SK-N-MC (cell line): ENCODE results near the gene EXD3.

Experiments
- DNase-seq: peaks from one replicate; pipeline ENCODE4 v3.0.0-alpha.2; 2011; ENCODE audit warnings: low read depth, low spot score
- H3K27ac ChIP-seq: fragments of 200-600 bp; sonication (generic); 2 replicates; pipeline ENCODE4 v1.5.1; 2016; ENCODE audit warnings: mixed run types
- H3K36me3 ChIP-seq: fragments of 200-600 bp; sonication (generic); 2 replicates; pipeline ENCODE4 v1.6.1; 2017; ENCODE audit warnings: antibody characterized with exemption, low read length, mixed read lengths; ENCODE audit not compliant: insufficient read depth
- H3K4me3 ChIP-seq: fragments of 200-600 bp; sonication (generic); 2 replicates; pipeline ENCODE4 v1.5.1; 2016
- H3K9ac ChIP-seq: fragments of 200-600 bp; sonication (generic); 2 replicates; pipeline ENCODE4 v1.8.0; 2017; ENCODE audit warnings: mixed run types, mixed read lengths; ENCODE audit not compliant: insufficient read length
- H3K9me3 ChIP-seq: fragments of 200-600 bp; sonication (generic); 2 replicates; pipeline ENCODE4 v1.6.1; 2017; ENCODE audit warnings: low read depth, mild to moderate bottlenecking, antibody characterized with exemption, low read length, moderate library complexity, mixed read lengths
- EZH2 ChIP-seq: fragments of 200-600 bp; sonication (generic); IDR thresholded peaks from one replicate; pipeline ENCODE4 v1.6.1; 2017; ENCODE audit warnings: antibody characterized with exemption
- FOXP2 ChIP-seq: optimal IDR thresholded peaks from 2 replicates; pipeline ENCODE3; 2011; ENCODE audit warnings: mild to moderate bottlenecking, moderate library complexity; ENCODE audit not compliant: insufficient read depth; ENCODE audit errors: extremely low read length, control extremely low read depth
- POLR2AphosphoS5 ChIP-seq: IDR thresholded peaks from 2 replicates; pipeline ENCODE4 v1.6.1; 2012; ENCODE audit warnings: mild to moderate bottlenecking, low read depth, low read length, borderline replicate concordance

EXD3 gene

DNA sequence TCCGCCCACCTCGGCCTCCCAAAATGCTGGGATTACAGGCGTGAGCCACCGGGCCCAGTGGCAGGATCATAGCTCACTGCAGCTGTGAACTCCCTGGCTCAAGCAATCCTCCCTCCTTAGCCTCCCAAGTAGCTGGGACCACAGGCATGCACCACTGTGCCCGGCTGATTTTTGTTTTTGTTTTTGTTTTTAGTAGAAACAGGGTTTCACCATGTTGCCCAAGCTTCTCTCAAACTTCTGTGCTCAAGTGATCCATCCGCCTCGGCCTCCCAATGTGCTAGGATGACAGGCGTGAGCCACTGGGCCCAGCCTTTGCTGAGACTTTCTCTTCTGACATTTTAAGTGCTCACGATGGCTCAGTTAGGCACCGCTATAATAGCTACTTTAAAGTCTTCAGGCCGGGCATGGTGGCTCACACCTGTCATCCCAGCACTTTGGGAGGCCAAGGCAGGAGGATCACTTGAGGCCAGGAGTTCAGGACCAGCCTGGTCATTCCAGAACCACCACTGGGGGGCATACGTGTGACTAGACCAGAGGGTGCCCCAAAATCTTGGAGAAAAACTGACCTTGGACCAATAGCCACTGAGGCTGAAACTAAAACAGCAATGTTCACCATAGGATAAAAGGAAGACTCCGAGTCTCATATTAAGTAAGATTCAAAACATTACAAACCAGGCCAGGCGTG, 21.3 kb upstream of the EXD3 start:
- Histone ChIP-seq H3K36me3 (no peaks in the 10 kb centered on the region), H3K4me3 (no peak overlapping the region), H3K9ac (no peak overlapping the region), H3K9me3 (no peaks in the 10 kb centered on the region), H3K27ac (no peak overlapping the region)
- no peak for TF ChIP-seq FOXP2
- no peak for TF ChIP-seq EZH2
- TF ChIP-seq POLR2AphosphoS5: no peak
- DNase-seq: no peak

DNA sequence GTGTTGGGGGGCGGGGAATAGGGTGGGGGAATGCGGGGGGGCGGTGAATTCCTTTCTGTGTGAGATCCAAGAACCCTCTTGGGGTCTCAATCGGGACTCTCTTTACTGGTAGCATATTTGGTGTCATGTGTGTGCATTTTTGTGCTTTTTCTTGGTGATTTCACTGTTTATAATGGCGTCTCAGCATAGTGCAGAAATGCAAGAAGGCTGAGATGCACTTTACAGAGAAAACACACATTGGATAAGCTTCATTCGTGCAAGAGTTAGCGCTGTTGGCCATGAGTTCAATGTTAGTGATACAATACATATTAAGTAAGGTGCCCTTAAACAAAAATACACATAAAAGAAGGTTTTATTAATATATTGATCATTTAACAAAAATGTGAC, 19.0 kb upstream of the EXD3 start:
- no peak for DNase-seq
- H3K9ac ChIP-seq: no peak overlapping the region
- TF ChIP-seq EZH2: no peak
- TF ChIP-seq POLR2AphosphoS5: no peak
- no peak for TF ChIP-seq FOXP2
- no peak overlapping the region for H3K27ac ChIP-seq
- no peaks in the 10 kb centered on the region for H3K36me3 ChIP-seq
- H3K4me3 ChIP-seq: peak overlapping the region; percentile 78
- no peaks in the 10 kb centered on the region for H3K9me3 ChIP-seq

DNA sequence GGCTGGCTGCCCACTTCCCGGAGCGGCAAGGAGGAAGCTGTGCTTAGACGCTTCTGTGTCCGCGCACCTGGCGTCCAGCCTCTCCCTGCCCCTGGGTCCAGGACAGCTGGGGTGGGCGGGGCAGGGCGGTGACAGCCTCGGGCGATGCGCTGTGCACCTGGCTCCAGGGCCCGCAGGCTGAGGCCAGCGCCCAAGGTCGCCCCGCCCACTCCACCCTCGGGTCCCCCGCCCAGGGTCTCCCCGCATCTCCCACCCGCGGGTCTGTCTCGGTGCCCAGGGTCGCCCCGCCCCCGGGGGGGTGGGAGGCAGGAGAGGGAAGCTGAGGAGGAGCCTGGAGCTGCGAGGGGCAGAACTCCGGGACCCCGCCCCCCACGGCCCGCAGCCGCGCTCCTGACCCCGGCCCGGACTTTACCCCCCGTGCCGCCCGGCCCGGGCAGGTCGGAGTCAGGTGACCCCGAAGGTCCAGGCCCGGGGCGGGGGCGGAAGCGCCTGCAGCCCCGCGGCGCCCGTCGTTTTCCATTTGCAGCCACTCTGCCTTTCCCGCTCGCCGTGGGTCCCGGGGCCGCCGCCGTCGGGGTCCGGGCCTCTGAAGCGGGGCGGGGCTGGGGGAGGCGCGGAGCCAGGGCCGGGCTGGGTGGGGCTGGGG, 18.4 kb upstream of the EXD3 start, which contains the start of gene ENTPD8:
TSS of gene ENTPD8 (minus strand) at position 69 of the 646 bp plus-strand sequence. CDS start 3,072 bp downstream, outside the sequence.
- Histone ChIP-seq H3K9ac (no peak within 1 kb of the TSS), H3K4me3 (peak within 1 kb of the TSS; percentile 78), H3K36me3 (no peaks in the 10 kb centered on the region), H3K9me3 (no peaks in the 10 kb centered on the region), H3K27ac (no peak within 1 kb of the TSS)
- DNase-seq: no peak
- TF ChIP-seq FOXP2 (no peak), POLR2AphosphoS5 (no peak), EZH2 (no peak)

GRCh38 chr9:137439158-137439714, 16.3 kb upstream of the EXD3 start:
- DNase-seq: no peak
- TF ChIP-seq EZH2: no peak
- TF ChIP-seq POLR2AphosphoS5: no peak
- no peak for TF ChIP-seq FOXP2

GRCh38 chr9:137438591-137439157, 15.7 kb upstream of the EXD3 start:
- H3K4me3 ChIP-seq: no peak overlapping the region
- H3K9me3 ChIP-seq: no peaks in the 10 kb centered on the region
- no peak for TF ChIP-seq EZH2
- H3K9ac ChIP-seq: no peak overlapping the region
- H3K27ac ChIP-seq: no peak overlapping the region
- H3K36me3 ChIP-seq: no peaks in the 10 kb centered on the region
- no peak for DNase-seq

More at GRCh38 chr9:137439158-137439714, 16.3 kb upstream of the EXD3 start:
- Histone ChIP-seq H3K36me3 (no peaks in the 10 kb centered on the region), H3K27ac (no peak overlapping the region), H3K4me3 (no peak overlapping the region), H3K9ac (no peak overlapping the region), H3K9me3 (no peaks in the 10 kb centered on the region)

DNA sequence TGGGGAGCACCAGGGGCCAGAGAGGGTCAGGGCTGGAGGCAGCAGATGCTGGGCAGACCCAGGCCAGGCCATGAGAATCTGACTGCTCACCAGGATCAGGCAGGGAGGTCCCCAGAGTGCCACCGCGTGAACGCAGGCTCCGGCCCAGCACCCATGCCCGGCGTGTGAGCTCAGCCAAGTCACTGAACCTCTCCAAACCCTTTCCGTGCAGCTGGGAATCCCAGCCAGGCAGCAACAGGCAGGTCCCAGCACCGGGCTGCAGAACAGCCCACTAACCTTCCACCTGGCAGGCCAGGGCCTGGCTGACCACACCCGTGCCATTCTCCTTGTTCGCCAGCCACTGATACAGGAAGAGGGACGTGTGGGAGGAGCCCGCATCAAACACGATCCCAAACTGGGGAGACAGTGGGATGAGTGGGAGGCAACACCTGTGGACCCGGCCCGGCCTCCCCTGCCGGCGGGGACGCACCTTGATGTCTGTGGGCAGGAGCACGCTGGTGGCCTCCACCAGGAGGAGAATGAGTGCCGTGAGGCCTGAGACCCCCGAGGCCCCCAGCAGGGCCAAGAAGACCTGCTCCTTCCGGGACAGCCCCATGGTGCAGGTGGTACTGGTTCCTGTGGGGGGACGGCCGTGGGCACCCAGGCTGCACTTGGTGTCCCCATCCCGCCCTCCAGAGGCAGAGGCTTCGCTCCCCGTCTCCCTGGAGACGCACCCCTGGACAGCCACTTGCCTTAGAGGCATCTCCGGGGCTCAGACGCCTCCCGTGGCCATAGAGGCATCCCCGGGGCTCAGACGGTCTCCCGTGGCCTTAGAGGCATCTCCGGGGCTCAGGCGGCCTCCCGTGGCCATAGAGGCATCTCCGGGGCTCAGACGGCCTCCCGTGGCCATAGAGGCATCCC, 15.0 kb upstream of the EXD3 start:
- no peaks in the 10 kb centered on the region for H3K9me3 ChIP-seq
- no peaks in the 10 kb centered on the region for H3K36me3 ChIP-seq
- no peak overlapping the region for H3K27ac ChIP-seq
- DNase-seq: no peak
- TF ChIP-seq FOXP2: no peak
- TF ChIP-seq EZH2: no peak
- no peak for TF ChIP-seq POLR2AphosphoS5
- no peak overlapping the region for H3K9ac ChIP-seq
- no peak overlapping the region for H3K4me3 ChIP-seq

- no peak overlapping the region for H3K9ac ChIP-seq
- H3K9me3 ChIP-seq: no peaks in the 10 kb centered on the region
- no peaks in the 10 kb centered on the region for H3K36me3 ChIP-seq
- H3K27ac ChIP-seq: no peak overlapping the region
- no peak for DNase-seq
- no peak for TF ChIP-seq FOXP2
- TF ChIP-seq EZH2: no peak
- no peak for TF ChIP-seq POLR2AphosphoS5
- H3K4me3 ChIP-seq: no peak overlapping the region
Observed at GRCh38 chr9:137436761-137437600, 14.0 kb upstream of the EXD3 start.
